ENCODE measurements around the gene EPHA3. TPM values are rescaled to one million over a fixed set of nuclear protein-coding genes. Genes with fewer than 3 reads are reported as not detected.

EPHA3 gene
- total and polyA plus RNA-seq, 2 donors (not counting 1 experiment from before 2014, with no cell fraction given), result 0.23 to 0.99 TPM

DNA sequence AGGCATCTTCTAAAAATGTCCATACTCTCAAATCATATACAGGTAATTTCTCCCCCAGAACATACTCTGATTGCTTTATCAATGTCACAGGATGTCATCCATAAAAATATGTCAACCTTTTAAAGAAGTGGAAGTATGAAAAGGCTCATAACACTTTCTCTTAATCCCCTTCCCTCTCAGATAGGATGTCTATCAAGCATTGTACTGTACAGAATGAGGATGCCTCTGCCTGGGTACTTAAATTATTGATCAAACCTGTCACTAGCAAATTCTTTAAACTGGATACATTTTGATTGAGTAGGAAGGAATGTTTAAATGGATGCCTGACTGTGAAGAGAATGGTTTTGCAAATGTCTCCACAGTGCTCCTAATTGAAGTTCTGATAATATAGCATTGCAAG is 168.7 kb downstream of the EPHA3 start:
- TF ChIP-seq EZH2 (IDR thresholded peaks at IDR 0.05; ENCODE audit: low read length, missing control alignments), result no peak
- TF ChIP-seq, protein P1, sequence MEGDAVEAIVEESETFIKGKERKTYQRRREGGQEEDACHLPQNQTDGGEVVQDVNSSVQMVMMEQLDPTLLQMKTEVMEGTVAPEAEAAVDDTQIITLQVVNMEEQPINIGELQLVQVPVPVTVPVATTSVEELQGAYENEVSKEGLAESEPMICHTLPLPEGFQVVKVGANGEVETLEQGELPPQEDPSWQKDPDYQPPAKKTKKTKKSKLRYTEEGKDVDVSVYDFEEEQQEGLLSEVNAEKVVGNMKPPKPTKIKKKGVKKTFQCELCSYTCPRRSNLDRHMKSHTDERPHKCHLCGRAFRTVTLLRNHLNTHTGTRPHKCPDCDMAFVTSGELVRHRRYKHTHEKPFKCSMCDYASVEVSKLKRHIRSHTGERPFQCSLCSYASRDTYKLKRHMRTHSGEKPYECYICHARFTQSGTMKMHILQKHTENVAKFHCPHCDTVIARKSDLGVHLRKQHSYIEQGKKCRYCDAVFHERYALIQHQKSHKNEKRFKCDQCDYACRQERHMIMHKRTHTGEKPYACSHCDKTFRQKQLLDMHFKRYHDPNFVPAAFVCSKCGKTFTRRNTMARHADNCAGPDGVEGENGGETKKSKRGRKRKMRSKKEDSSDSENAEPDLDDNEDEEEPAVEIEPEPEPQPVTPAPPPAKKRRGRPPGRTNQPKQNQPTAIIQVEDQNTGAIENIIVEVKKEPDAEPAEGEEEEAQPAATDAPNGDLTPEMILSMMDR (conservative IDR thresholded peaks at IDR 0.05 in 1 of 2, IDR thresholded peaks at IDR 0.05 in 1 of 2; ENCODE audit: low read depth in 1 of 2, low read length in 2 of 2), result no peak
- Histone ChIP-seq H3K4me3 (replicated peaks in 1 of 4; ENCODE audit: control extremely low read depth in 1 of 4, insufficient read depth in 1 of 4, low read depth in 3 of 4, low read length in 4 of 4) (no peak overlapping the region), H3K9me3 (ENCODE audit: control insufficient read depth, insufficient read depth, low read depth, low read length) (no peaks in the 10 kb centered on the region), H3K79me2 (ENCODE audit: control insufficient read depth, insufficient read depth, low read length) (no peaks in the 10 kb centered on the region), H3K27me3 (ENCODE audit: control insufficient read depth, insufficient read depth, low read length) (no peaks in the 10 kb centered on the region), H4K20me1 (ENCODE audit: control insufficient read depth, extremely low read depth, insufficient read depth, low read length) (no peaks in the 10 kb centered on the region), H3K9ac (ENCODE audit: insufficient read depth, low read length) (no peak overlapping the region), H3K4me2 (ENCODE audit: extremely low read depth, insufficient read depth, low read length) (no peak overlapping the region), H3K4me1 (ENCODE audit: control insufficient read depth, extremely low read depth, insufficient read depth, low read length) (no peaks in the 10 kb centered on the region), H3K27ac (ENCODE audit: insufficient read depth, low read length) (no peak overlapping the region), H3K36me3 (ENCODE audit: control insufficient read depth, insufficient read depth, low read length) (no peaks in the 10 kb centered on the region), H2AFZ (ENCODE audit: low read length) (no peak overlapping the region)
- no peak for DNase-seq (ENCODE audit: low read depth in 2 of 2)

DNA sequence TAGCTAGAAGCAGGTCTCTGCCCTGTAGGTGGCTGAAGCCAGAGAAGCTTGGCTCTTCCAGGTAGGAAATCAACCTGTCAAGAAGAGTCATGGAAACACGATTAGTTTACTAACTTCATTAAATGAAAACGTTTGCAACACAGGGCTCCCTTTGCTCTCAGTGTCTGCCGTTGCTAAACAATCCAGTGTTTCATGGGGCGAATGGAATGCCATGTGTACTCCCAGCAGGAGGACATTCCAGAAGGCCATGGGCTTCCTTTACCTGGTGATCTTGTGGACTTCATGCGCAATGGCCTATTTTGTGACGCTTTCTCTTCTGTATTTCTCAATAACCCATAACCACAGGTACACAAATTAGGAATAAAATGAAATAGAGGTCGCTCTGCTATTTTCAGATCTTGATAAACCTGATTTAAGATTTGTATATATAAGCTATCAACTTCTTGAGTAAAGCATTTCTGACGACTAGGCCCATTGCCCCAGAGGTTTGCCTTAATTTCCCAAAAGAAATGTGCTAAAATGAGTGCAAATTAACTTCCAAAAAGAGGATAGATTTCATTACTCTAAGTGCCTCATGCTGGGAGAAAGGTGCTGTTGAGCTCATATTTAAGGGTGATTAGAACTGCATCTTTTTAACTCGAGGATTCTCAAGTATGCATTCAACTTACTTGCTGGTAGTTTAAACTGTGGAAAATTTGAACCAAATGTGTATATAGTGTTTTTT is 171.0 kb downstream of the EPHA3 start:
- H3K27ac ChIP-seq (ENCODE audit: insufficient read depth, low read length), result no peak overlapping the region
- H3K27me3 ChIP-seq (ENCODE audit: control insufficient read depth, insufficient read depth, low read length), result no peaks in the 10 kb centered on the region
- peak in 1 of 2 donors; percentile 0 for DNase-seq (ENCODE audit: low read depth in 2 of 2)
- no peaks in the 10 kb centered on the region for H3K79me2 ChIP-seq (ENCODE audit: control insufficient read depth, insufficient read depth, low read length)
- no peak overlapping the region for H3K9ac ChIP-seq (ENCODE audit: insufficient read depth, low read length)
- TF ChIP-seq EZH2 (IDR thresholded peaks at IDR 0.05; ENCODE audit: low read length, missing control alignments), result no peak
- TF ChIP-seq, protein P1 (conservative IDR thresholded peaks at IDR 0.05 in 1 of 2, IDR thresholded peaks at IDR 0.05 in 1 of 2; ENCODE audit: low read depth in 1 of 2, low read length in 2 of 2), result no peak
- no peaks in the 10 kb centered on the region for H3K36me3 ChIP-seq (ENCODE audit: control insufficient read depth, insufficient read depth, low read length)
- no peaks in the 10 kb centered on the region for H3K4me1 ChIP-seq (ENCODE audit: control insufficient read depth, extremely low read depth, insufficient read depth, low read length)
- H2AFZ ChIP-seq (ENCODE audit: low read length), result no peak overlapping the region
- no peak overlapping the region for H3K4me2 ChIP-seq (ENCODE audit: extremely low read depth, insufficient read depth, low read length)
- no peaks in the 10 kb centered on the region for H4K20me1 ChIP-seq (ENCODE audit: control insufficient read depth, extremely low read depth, insufficient read depth, low read length)
- H3K4me3 ChIP-seq (replicated peaks in 1 of 4; ENCODE audit: control extremely low read depth in 1 of 4, insufficient read depth in 1 of 4, low read depth in 3 of 4, low read length in 4 of 4), result no peak overlapping the region
- no peaks in the 10 kb centered on the region for H3K9me3 ChIP-seq (ENCODE audit: control insufficient read depth, insufficient read depth, low read depth, low read length)

DNA sequence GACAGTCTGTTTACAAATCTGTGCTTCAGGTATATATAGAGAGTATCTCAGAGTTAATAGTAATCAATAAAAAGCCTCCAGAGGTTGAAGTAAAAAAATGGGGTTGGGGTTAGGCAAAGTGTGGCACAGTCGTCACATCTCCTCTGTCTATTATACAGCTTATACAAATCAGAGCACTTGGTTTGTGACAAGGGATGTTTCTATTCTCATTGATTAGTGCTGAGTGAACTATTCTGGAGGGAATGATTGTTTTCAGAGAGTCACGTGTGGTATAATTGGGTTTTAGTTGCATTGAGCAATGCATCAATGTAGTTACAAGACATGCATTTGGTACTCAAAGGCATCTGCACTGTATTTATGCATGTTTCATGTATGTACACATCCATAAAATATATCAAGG is 172.9 kb downstream of the EPHA3 start:
- no peaks in the 10 kb centered on the region for H3K4me1 ChIP-seq (ENCODE audit: control insufficient read depth, extremely low read depth, insufficient read depth, low read length)
- no peak overlapping the region for H3K4me2 ChIP-seq (ENCODE audit: extremely low read depth, insufficient read depth, low read length)
- no peak overlapping the region for H3K27ac ChIP-seq (ENCODE audit: insufficient read depth, low read length)
- TF ChIP-seq, protein P1 (conservative IDR thresholded peaks at IDR 0.05 in 1 of 2, IDR thresholded peaks at IDR 0.05 in 1 of 2; ENCODE audit: low read depth in 1 of 2, low read length in 2 of 2), result no peak
- TF ChIP-seq EZH2 (IDR thresholded peaks at IDR 0.05; ENCODE audit: low read length, missing control alignments), result no peak
- H3K9ac ChIP-seq (ENCODE audit: insufficient read depth, low read length), result no peak overlapping the region
- H3K9me3 ChIP-seq (ENCODE audit: control insufficient read depth, insufficient read depth, low read depth, low read length), result no peaks in the 10 kb centered on the region
- DNase-seq (ENCODE audit: low read depth in 2 of 2), result no peak
- no peaks in the 10 kb centered on the region for H4K20me1 ChIP-seq (ENCODE audit: control insufficient read depth, extremely low read depth, insufficient read depth, low read length)
- no peaks in the 10 kb centered on the region for H3K36me3 ChIP-seq (ENCODE audit: control insufficient read depth, insufficient read depth, low read length)
- H3K4me3 ChIP-seq (replicated peaks in 1 of 4; ENCODE audit: control extremely low read depth in 1 of 4, insufficient read depth in 1 of 4, low read depth in 3 of 4, low read length in 4 of 4), result no peak overlapping the region
- no peak overlapping the region for H2AFZ ChIP-seq (ENCODE audit: low read length)
- H3K27me3 ChIP-seq (ENCODE audit: control insufficient read depth, insufficient read depth, low read length), result no peaks in the 10 kb centered on the region
- no peaks in the 10 kb centered on the region for H3K79me2 ChIP-seq (ENCODE audit: control insufficient read depth, insufficient read depth, low read length)

All from fibroblast of lung (primary cell).